GM21381 (cell line): Measurements from ENCODE around the gene VPS4B.
A peak's percentile ranks its signal among the peaks of the same experiment; 100 is the strongest.
"Not testable (repeated sequence)": the region's sequence is repeated elsewhere in the genome, so short reads cannot be mapped to it uniquely, and the experiment has no call there.

Experiments
- ATAC-seq: cut with Tn5 transposase; IDR thresholded peaks from one replicate; pipeline ENCODE4 v1.9.1; 2021; ENCODE audit warnings: mild to moderate bottlenecking, moderate library complexity; ENCODE audit not compliant: unreplicated experiment

The VPS4B gene

DNA sequence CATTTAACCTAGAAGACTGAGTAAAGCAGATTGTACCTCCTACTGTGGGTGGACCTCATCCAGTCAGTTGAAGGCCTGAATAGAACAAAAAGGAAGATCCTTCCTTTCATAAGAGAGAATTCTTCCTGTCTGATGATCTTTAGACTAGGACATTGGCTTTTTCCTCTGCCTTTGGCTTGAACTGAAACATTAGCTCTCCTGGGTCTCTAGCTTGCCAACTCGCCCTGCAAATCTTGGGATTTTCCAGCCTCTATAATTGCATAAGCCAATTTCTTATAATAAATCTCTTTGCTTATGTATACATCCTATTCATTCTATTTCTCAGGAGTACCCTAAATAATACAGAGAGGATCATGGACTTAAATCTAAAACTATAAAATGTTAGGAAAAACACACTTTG is 49.1 kb downstream of the VPS4B start:
- no peak for ATAC-seq

GRCh38 chr18:63368611-63369010 is 53.7 kb downstream of the VPS4B start:
- no peak for ATAC-seq

GRCh38 chr18:63367053-63367953 is 55.0 kb downstream of the VPS4B start, which contains the start of gene KDSR:
Gene KDSR, minus strand, starts transcription at chr18:63367206. Its CDS starts 88 bp downstream, at chr18:63367118.
- peak; percentile 79 for ATAC-seq

GRCh38 chr18:63366213-63367052 is 55.8 kb downstream of the VPS4B start:
- peak; percentile 35 for ATAC-seq

DNA sequence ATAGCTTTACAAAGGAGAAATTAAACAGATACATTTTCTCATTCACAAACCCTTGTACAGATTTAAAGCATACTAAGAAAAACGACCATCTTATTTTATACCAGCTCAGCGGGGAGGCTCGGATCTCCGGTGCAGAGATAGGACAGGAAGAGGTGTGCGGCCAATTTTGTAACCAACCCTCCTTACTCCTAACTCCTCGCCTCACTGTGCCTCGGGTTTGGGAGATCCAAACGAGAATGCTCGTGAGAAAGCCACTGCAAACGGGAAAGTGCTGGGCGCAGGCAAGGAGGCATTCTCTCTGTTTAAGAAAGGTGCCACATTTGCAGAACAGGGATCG is 56.4 kb downstream of the VPS4B start:
- no peak for ATAC-seq

DNA sequence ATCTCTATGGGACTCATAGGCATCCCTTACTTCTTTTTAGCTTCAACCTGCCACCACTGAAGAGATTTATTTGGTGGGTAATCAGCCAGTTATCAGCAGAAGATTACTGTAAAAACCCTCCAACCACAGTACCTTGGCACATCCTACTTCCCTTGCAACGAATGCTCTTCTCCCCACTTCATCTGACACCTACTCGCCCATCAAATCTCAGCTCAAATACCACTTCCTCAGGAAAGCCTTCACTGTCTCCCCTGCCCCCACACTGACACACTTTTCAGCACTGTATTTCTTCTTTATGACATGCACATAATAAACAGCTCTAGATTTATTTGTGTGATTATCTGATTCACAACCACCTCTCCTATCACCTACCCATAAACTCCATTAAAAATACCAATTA is 58.3 kb downstream of the VPS4B start:
- ATAC-seq: no peak

GRCh38 chr18:63363420-63363819 is 58.9 kb downstream of the VPS4B start:
- not testable (repeated sequence) for ATAC-seq

DNA sequence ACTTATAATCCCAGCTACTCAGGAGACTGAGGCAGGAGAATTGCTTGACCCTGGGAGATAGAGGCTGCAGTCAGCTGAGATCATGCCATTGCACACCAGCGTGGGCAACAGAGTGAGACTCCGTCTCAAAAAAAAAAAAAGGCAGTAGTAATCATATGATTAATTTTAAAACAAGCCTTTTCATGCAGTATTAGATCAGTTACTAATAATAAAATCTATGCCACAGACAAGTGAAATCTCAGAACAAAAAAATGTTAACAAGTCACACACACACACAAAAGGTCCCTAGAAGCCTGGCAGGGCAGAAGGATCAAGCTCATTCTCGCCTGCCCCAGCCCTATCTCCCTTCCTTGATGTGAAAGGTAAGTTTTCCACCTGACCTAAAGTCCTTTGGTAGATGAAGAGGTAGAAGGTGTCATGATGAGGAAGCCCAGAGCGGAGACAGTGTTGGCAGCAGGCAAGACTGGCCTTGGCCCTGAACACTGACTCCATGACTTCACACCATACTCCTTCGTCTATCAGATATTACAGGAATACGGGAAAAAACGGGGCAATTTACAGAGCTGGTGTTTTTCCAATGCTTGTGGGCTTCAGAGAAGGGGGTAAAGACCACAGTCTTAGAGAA is 65.9 kb downstream of the VPS4B start:
- ATAC-seq: no peak

DNA sequence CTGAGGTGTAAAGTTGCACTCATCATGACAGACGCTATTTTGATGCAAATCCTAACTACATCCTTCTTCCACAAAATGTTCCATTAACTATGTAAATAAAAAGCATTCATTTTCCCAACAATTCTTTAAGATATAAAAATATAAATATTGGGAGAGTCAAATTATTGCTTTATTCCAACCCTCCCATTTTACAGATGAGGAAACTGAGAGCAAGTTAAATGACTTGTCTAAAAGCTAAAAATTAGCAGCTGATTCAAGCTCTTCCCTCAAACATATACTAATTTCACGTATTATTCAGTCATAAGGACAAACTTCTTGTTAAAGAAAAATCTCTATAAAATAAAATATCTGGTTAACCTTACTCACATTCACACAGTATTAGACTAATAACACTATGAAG is 72.0 kb downstream of the VPS4B start:
- ATAC-seq: no peak

DNA sequence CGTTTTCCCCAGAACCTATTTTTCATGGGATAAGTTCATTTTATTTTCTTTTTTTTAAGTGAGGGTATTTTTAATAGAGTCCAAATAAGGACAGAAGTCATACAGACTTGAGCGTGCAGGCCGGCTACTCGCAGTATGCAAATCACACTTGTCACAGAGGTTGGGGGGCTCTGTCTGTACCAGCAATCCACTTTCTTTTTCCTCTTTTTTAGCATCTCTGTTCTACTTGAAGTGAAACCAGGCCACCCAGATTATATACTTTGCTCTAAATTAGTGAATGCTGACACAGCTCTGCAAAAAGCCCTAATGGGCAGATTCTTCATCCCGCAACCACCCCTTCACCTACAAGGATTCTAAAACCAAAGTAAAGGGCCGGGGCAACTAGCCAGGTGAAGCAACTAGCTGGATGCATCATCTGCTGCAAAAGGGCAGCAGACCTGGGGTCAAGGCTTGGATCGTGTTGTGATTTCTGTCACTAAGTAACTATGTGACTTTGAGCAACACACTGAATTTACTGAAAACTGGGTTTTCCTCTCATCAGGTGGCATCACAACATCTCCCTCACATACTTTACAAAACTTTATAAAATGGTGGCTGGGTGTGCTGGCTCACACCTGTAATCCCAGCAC is 73.7 kb downstream of the VPS4B start:
- ATAC-seq: no peak

DNA sequence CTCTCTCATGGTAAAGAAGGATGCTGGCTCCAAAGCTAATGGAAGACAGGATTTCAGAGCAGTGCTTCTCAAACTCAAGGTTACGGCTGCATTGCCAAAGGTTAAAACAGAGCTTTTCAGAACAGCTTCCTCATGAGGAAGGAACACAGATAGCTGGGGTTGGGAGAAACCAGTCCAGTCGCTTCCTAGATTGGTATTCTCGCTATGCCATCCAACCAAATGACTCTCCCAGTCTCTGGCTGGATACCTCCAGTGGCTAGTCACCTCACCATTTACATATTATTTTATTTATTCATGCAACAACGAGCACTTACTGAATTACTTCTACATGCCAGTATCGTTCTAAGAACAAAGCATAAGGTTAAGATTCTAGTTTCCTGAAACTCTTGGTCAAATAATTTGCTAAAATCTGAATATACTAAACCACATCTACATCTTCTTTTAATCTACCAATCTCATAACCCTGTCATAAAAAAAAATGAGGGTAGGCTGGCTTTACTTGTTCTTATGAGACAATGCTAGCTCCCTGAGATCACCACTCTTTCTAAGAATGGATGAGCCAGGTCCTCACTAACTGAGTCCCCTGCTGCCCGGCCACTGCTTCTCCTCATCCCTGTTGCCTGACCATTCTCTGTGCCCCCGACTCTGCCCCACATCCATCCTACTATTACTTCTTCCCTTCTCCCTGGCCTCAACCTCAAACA is 75.6 kb downstream of the VPS4B start:
- no peak for ATAC-seq

GRCh38 chr18:63346031-63346430 is 76.2 kb downstream of the VPS4B start:
- ATAC-seq: no peak

DNA sequence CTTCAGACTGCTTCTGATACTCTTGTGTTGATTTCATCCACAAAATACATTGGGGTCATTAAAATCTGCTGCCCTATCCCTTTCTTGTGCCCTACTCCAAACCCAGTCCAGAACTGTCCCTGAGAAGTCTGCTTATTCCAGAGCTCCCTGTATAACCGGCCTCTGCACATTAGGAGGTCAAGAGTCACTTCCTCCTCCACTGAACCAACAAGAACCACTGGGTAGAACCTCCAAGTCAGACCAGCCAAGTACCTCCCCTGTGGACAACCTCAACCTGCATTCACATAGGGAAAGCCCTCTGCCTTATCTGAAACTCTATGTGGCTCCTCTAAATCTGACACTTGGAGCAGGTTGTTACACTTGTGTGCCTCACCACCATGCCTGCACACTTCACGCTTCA is 77.4 kb downstream of the VPS4B start:
- ATAC-seq: no peak

DNA sequence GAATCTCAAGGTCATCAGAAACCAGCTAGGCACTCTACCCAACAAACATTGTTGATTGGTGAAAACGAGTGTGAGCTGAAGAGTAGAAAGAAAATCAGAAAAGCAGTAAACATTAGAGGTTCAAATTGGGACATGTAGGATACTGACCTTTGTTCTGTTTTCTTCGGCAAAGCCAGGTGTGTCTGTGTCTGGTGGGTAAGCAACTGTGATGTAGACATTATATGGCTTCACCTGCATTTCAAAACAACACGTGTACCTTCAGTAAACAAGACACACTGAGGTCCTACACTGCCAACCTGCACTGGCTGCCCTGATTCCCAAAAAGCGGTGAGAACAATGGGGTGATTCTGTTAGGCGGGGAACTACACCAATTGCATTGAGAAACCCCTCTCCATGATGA is 78.0 kb downstream of the VPS4B start:
- no peak for ATAC-seq

- ATAC-seq: no peak
These were observed 80.1 kb downstream of the VPS4B start for GRCh38 chr18:63342206-63342605.

DNA sequence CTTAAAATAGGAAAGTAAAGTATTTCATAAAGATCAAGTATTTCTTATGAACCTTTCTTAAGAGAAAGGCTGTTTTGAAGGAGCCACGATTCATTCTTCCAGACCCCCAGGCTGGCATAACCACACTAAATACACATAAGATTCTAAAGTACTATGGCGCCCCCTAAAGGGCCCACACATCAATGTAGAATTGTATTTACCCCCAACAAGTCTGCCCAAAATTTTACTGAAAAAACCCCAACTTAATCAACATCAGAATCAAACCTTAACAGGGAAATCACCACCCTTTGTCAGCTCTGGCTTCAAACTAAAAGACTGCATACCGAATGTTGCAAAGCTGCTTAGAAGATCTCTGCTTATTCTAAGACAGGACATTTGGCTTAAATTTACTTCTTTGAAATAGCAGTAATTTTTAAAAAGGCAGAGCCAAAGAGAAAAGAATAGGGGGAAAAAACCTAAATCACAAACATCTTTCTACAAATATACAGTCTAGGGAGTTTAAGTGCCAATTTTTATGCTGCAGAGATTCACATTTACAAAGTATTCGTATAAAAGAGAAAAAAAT is 82.3 kb downstream of the VPS4B start:
- ATAC-seq: no peak
